Common myeloid progenitor, CD34-positive (primary cell): ENCODE results near the gene MICU1.

Source experiments
- CTCF ChIA-PET: fragments of 350-600 bp; sonication (Branson Sonifier 250); formaldehyde crosslinking; loops from one replicate; lab custom pipeline; 2021; ENCODE audit warnings: antibody characterized with exemption; lab: Charles Lee
- POLR2A ChIA-PET: fragments of 350-600 bp; sonication (Branson Sonifier 250); formaldehyde crosslinking; loops from one replicate; lab custom pipeline; 2021; ENCODE audit warnings: antibody characterized with exemption; lab: Charles Lee
- DNase-seq, 3 donors: peaks; one replicate each; pipeline versions ENCODE4 v3.0.0 to v3.0.0-alpha.2; 2013
- H3K27ac ChIP-seq, 2 experiments: 1 replicate in 1 of 2; 2 replicates in 1 of 2; pipeline ENCODE4 v1.7.0; 2013; ENCODE audit warnings: inconsistent platforms in 2 of 2, low read length in 2 of 2, mild to moderate bottlenecking in 2 of 2, low read depth in 1 of 2, moderate library complexity in 1 of 2; ENCODE audit not compliant: severe bottlenecking in 2 of 2, insufficient read depth in 1 of 2, poor library complexity in 1 of 2
- H3K27me3 ChIP-seq, 5 experiments: replicated peaks in 2 of 5; 1 replicate in 3 of 5; 2 replicates in 2 of 5; pipeline versions ENCODE4 v1.6.1 to v1.7.0; 2013; ENCODE audit warnings: low read length in 4 of 5, mild to moderate bottlenecking in 2 of 5, moderate library complexity in 2 of 5, inconsistent platforms in 1 of 5; ENCODE audit not compliant: insufficient read depth in 5 of 5, control insufficient read depth in 4 of 5
- H3K36me3 ChIP-seq, 4 experiments: 1 replicate in 2 of 4; 2 replicates in 2 of 4; pipeline versions ENCODE4 v1.6.1 to v1.7.0; 2013; ENCODE audit warnings: low read length in 3 of 4, control low read depth in 1 of 4, mild to moderate bottlenecking in 1 of 4; ENCODE audit not compliant: control insufficient read depth in 4 of 4, insufficient read depth in 4 of 4
- H3K4me1 ChIP-seq, 4 experiments: 1 replicate in 3 of 4; 2 replicates in 1 of 4; pipeline versions ENCODE4 v1.6.1 to v1.7.1; 2013; ENCODE audit warnings: low read length in 3 of 4, mild to moderate bottlenecking in 3 of 4, control low read depth in 1 of 4, inconsistent platforms in 1 of 4, moderate library complexity in 1 of 4; ENCODE audit not compliant: control insufficient read depth in 4 of 4, insufficient read depth in 4 of 4; ENCODE audit errors: control extremely low read depth in 1 of 4
- H3K4me3 ChIP-seq, 7 experiments: 1 replicate in 4 of 7; 2 replicates in 3 of 7; pipeline versions ENCODE4 v1.5.1 to v1.7.0; 2013; ENCODE audit warnings: mild to moderate bottlenecking in 7 of 7, low read length in 6 of 7, moderate library complexity in 6 of 7, inconsistent platforms in 2 of 7, low read depth in 2 of 7, control low read depth in 1 of 7; ENCODE audit not compliant: insufficient read depth in 4 of 7, control insufficient read depth in 1 of 7; ENCODE audit errors: extremely low read depth in 1 of 7
- H3K9me3 ChIP-seq, 5 experiments: 1 replicate in 4 of 5; 2 replicates in 1 of 5; pipeline versions ENCODE4 v1.6.1 to v1.7.1; 2013; ENCODE audit warnings: low read length in 4 of 5, mild to moderate bottlenecking in 2 of 5, inconsistent platforms in 1 of 5, low read depth in 1 of 5, moderate library complexity in 1 of 5; ENCODE audit not compliant: control insufficient read depth in 4 of 5, insufficient read depth in 2 of 5; ENCODE audit errors: control extremely low read depth in 1 of 5
- WGBS: methylation state at CpG from one replicate; pipeline ENCODE4 v1.1.5; 2013; ENCODE audit not compliant: insufficient coverage; 5-methylcytosine and 5-hydroxymethylcytosine counted together

The MICU1 gene

GRCh38 chr10:72523932-72524396 is 101.9 kb downstream of the MICU1 start:
- H3K36me3 ChIP-seq: peaks cover 0 to 3% (median under 1%) of the 10 kb centered on the region in 4 experiments
- H3K4me1 ChIP-seq: no peaks in the 10 kb centered on the region
- H3K4me3 ChIP-seq: no peak overlapping the region
- 100% methylated on average over 2 of the region's 3 CpGs for WGBS
- CTCF ChIA-PET: interaction anchor here (0.6 kb wide), 1 partner anchor 66 kb away, joined by 3 read pairs; no protein-coding TSS in a partner anchor
- POLR2A ChIA-PET: no interaction called here
- no peaks in the 10 kb centered on the region for H3K9me3 ChIP-seq
- no peak for DNase-seq
- no peaks in the 10 kb centered on the region for H3K27me3 ChIP-seq
- no peak overlapping the region for H3K27ac ChIP-seq

GRCh38 chr10:72523062-72523461 is 102.8 kb downstream of the MICU1 start:
- ChIA-PET CTCF (no interaction called here), POLR2A (no interaction called here)
- H3K9me3 ChIP-seq: no peaks in the 10 kb centered on the region
- WGBS: no CpG with 5 or more reads among the region's 5 CpGs
- H3K4me3 ChIP-seq: no peak overlapping the region
- H3K36me3 ChIP-seq: peaks cover 0 to 3% (median under 1%) of the 10 kb centered on the region in 4 experiments
- DNase-seq: no peak
- no peaks in the 10 kb centered on the region for H3K4me1 ChIP-seq
- no peaks in the 10 kb centered on the region for H3K27me3 ChIP-seq
- H3K27ac ChIP-seq: no peak overlapping the region

- WGBS: 100% methylated on average over 1 of the region's 8 CpGs
- H3K36me3 ChIP-seq: peaks cover 0 to 8% (median 4%) of the 10 kb centered on the region in 4 experiments
- no peaks in the 10 kb centered on the region for H3K27me3 ChIP-seq
- ChIA-PET POLR2A (no interaction called here), CTCF (no interaction called here)
- no peak overlapping the region for H3K27ac ChIP-seq
- peaks cover 4 to 13% (median 7%) of the 10 kb centered on the region in 5 experiments for H3K9me3 ChIP-seq
- H3K4me3 ChIP-seq: no peak overlapping the region
- H3K4me1 ChIP-seq: no peaks in the 10 kb centered on the region
- no peak for DNase-seq
Measured at GRCh38 chr10:72517244-72517643, 108.6 kb downstream of the MICU1 start.

- Histone ChIP-seq H3K27me3 (no peaks in the 10 kb centered on the region), H3K4me3 (no peak overlapping the region), H3K27ac (no peak overlapping the region), H3K4me1 (peaks cover 0 to under 1% (median 0%) of the 10 kb centered on the region in 4 experiments), H3K36me3 (peaks cover 0 to 8% (median 4%) of the 10 kb centered on the region in 4 experiments), H3K9me3 (peaks cover 4 to 13% (median 7%) of the 10 kb centered on the region in 5 experiments)
- POLR2A ChIA-PET: no interaction called here
- no peak for DNase-seq
- WGBS: no CpG with 5 or more reads among the region's 2 CpGs
- CTCF ChIA-PET: interaction anchor here (0.5 to 1.0 kb wide), 3 partner anchors 20 to 183 kb away, joined by 3 read pairs; no protein-coding TSS in a partner anchor
Measured at GRCh38 chr10:72515455-72515854, 110.4 kb downstream of the MICU1 start.

GRCh38 chr10:72513910-72514309 is 112.0 kb downstream of the MICU1 start:
- POLR2A ChIA-PET: no interaction called here

GRCh38 chr10:72511459-72511858 is 114.4 kb downstream of the MICU1 start:
- CTCF ChIA-PET: no interaction called here

More at GRCh38 chr10:72513910-72514309, 112.0 kb downstream of the MICU1 start:
- H3K4me3 ChIP-seq: no peak overlapping the region
- no peak overlapping the region for H3K27ac ChIP-seq
- no peak for DNase-seq
- CTCF ChIA-PET: interaction anchor here (1.3 kb wide), 1 partner anchor 26 kb away, joined by 3 read pairs; no protein-coding TSS in a partner anchor
- peaks cover 4 to 13% (median 7%) of the 10 kb centered on the region in 5 experiments for H3K9me3 ChIP-seq
- no peaks in the 10 kb centered on the region for H3K27me3 ChIP-seq
- H3K36me3 ChIP-seq: peaks cover 0 to 8% (median 4%) of the 10 kb centered on the region in 4 experiments
- peaks cover 0 to 8% (median 3%) of the 10 kb centered on the region in 4 experiments for H3K4me1 ChIP-seq

GRCh38 chr10:72509941-72510340 is 115.9 kb downstream of the MICU1 start:
- Histone ChIP-seq H3K27me3 (no peaks in the 10 kb centered on the region), H3K9me3 (peaks cover 4 to 12% (median 9%) of the 10 kb centered on the region in 5 experiments), H3K27ac (no peak overlapping the region), H3K36me3 (peaks cover 3 to 9% (median 6%) of the 10 kb centered on the region in 4 experiments), H3K4me3 (no peak overlapping the region), H3K4me1 (peaks cover 0 to 8% (median 3%) of the 10 kb centered on the region in 4 experiments)
- CTCF ChIA-PET: no interaction called here
- POLR2A ChIA-PET: no interaction called here
- no CpG with 5 or more reads among the region's 1 CpG for WGBS
- DNase-seq: peak; percentile 3 to 54 (median 41)

More at GRCh38 chr10:72511459-72511858, 114.4 kb downstream of the MICU1 start:
- H3K27me3 ChIP-seq: no peaks in the 10 kb centered on the region
- no peak overlapping the region for H3K4me3 ChIP-seq
- peak in 2 of 3 donors; percentile 8 to 28 for DNase-seq
- H3K27ac ChIP-seq: no peak overlapping the region
- POLR2A ChIA-PET: no interaction called here
- H3K4me1 ChIP-seq: peaks cover 0 to 8% (median 3%) of the 10 kb centered on the region in 4 experiments
- H3K9me3 ChIP-seq: peaks cover 4 to 13% (median 7%) of the 10 kb centered on the region in 5 experiments
- H3K36me3 ChIP-seq: peaks cover 3 to 6% (median 5%) of the 10 kb centered on the region in 4 experiments
- WGBS: 85% methylated on average over 3 of the region's 5 CpGs
